ENCODE measurements around the gene SERPINA4.
"Not testable (repeated sequence)": the region's sequence is repeated elsewhere in the genome, so short reads cannot be mapped to it uniquely, and the experiment has no call there.

SERPINA4 gene

DNA sequence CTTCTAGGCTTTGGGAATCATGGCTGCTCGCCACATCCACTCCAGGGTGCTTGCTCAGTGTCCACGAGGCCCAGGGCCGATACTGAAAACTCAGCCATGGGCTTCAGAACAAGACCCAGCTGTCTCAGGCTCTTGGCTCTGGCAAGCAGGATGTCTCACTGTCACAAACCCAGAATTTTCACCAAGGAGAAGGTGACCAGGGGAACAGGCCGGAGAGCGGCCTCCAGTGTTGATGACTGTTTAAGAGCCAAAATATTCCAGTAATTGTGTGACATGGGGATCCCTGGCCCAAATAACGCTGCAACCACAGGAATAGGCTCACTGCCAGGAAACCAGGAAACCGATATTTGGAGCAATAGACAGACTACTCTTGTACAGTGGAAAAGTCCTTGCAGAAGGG lies 10.2 kb downstream of the SERPINA4 start:
- Histone ChIP-seq H3K9me3 (ENCODE audit: insufficient read depth, low read depth, low read length) (no peaks in the 10 kb centered on the region), H3K4me1 (ENCODE audit: insufficient read depth, low read length) (no peaks in the 10 kb centered on the region), H3K9ac (ENCODE audit: low read depth, low read length) (no peak overlapping the region), H3K36me3 (ENCODE audit: insufficient read depth, low read length) (no peaks in the 10 kb centered on the region), H3K27ac (ENCODE audit: low read depth, low read length) (no peak overlapping the region), H3K27me3 (ENCODE audit: insufficient read depth, low read length) (no peaks in the 10 kb centered on the region), H3K4me3 (ENCODE audit: low read length) (no peak overlapping the region)
- 81% methylated on average over 7 of the region's 7 CpGs for WGBS

DNA sequence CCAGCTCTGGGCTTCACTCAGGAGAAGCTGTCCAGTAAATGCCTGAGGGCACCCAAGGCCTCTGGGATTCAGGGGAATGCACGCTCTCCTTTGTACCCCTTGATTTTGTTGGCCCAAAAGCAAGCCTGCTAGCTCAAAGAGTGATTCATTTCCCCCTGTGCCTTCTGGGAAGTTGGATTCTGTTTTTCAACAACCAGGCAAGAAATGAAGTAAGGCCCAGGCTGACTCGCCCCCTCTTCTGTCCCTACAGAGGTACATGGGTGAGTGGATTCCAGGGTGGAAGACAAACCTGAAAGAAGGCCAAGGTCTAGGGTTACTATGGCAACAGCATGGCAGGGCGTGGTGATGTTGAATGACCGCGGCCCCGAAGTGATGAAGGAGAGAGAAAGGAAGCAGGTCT lies 10.7 kb downstream of the SERPINA4 start:
- no peak overlapping the region for H3K4me3 ChIP-seq (ENCODE audit: low read length)
- H3K27ac ChIP-seq (ENCODE audit: low read depth, low read length), result no peak overlapping the region
- no peaks in the 10 kb centered on the region for H3K4me1 ChIP-seq (ENCODE audit: insufficient read depth, low read length)
- no peaks in the 10 kb centered on the region for H3K36me3 ChIP-seq (ENCODE audit: insufficient read depth, low read length)
- 94% methylated on average over 6 of the region's 6 CpGs for WGBS
- no peaks in the 10 kb centered on the region for H3K27me3 ChIP-seq (ENCODE audit: insufficient read depth, low read length)
- H3K9ac ChIP-seq (ENCODE audit: low read depth, low read length), result no peak overlapping the region
- no peaks in the 10 kb centered on the region for H3K9me3 ChIP-seq (ENCODE audit: insufficient read depth, low read depth, low read length)

DNA sequence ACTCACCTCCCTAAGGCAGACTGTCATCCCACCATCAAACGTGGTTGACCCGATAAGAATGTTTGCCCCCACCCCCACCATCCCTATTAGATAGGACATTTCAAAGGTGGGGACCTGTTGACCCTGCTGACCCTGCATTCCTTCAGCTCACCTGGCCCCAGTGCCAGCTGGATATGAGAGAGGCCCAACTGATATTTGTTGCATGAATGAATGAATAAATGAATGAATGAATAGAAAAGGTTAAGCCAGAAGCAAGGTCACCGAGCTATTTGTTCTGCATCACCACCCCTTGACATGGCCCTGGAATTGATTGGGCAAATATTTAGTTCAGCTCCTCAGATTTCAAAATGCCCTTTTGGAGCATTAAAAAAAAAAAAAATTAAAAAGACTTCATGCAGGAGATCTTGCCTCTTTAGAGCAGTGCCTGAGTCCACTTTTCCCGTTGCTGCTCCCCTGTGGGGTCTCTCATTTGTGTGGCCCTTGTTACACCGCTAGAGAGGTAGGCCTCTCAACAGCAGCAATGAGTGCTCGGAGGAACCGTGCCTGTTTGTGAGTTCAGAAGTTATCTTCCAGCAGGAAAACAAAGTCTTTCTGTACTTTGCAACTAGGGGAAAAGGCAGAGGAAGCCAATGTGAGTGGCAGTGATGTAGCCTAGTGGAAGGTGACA lies 11.5 kb downstream of the SERPINA4 start:
- 86% methylated on average over 7 of the region's 7 CpGs for whole genome bisulfite sequencing
- no peaks in the 10 kb centered on the region for H3K4me1 ChIP-seq (ENCODE audit: insufficient read depth, low read length)

DNA sequence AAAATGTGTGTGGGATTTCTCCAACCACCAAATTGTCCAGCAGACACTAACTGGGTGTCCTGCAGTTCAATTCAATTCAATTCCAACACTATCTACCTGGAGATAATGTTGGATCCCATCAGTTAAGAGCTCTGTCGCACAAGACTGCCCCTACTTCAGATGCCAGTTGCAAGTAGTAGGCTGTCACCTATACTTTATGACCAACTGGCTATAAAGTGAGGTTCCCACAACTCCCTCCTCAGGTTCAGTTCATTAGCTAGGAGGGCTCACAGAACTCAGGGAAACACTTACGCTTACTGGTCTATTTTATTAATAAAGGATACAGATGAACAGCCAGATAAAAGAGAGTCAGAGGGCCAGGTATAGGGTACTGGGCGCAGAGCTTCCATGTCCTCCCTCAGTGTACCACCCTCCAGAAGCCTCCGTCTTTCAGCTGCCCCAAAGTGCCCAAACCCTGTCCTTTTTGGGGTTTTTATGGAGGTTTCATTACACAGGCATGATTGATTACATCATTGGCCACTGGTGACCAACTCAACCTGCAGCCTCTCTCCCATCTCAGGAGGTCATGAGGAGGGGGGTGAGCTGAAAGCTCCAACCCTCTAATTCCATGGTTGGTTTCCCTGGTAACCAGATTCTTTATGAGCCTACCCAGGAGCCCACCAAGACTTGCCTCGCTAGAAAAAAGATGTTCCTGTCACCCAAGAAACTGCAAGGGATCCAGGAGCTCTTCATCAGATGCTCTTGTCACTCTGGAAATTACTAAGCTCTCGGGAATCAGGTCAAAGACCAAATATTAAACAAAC lies 12.4 kb downstream of the SERPINA4 start:
- Histone ChIP-seq H3K27ac (ENCODE audit: low read depth, low read length) (no peak overlapping the region), H3K27me3 (ENCODE audit: insufficient read depth, low read length) (no peaks in the 10 kb centered on the region), H3K36me3 (ENCODE audit: insufficient read depth, low read length) (no peaks in the 10 kb centered on the region), H3K4me1 (ENCODE audit: insufficient read depth, low read length) (no peaks in the 10 kb centered on the region), H3K9me3 (ENCODE audit: insufficient read depth, low read depth, low read length) (no peaks in the 10 kb centered on the region), H3K4me3 (ENCODE audit: low read length) (no peak overlapping the region), H3K9ac (ENCODE audit: low read depth, low read length) (no peak overlapping the region)
- 97% methylated on average over 6 of the region's 6 CpGs for WGBS

More for the DNA sequence above, 11.5 kb downstream of the SERPINA4 start:
- Histone ChIP-seq H3K27me3 (ENCODE audit: insufficient read depth, low read length) (no peaks in the 10 kb centered on the region), H3K9me3 (ENCODE audit: insufficient read depth, low read depth, low read length) (no peaks in the 10 kb centered on the region), H3K4me3 (ENCODE audit: low read length) (no peak overlapping the region), H3K27ac (ENCODE audit: low read depth, low read length) (no peak overlapping the region), H3K9ac (ENCODE audit: low read depth, low read length) (no peak overlapping the region), H3K36me3 (ENCODE audit: insufficient read depth, low read length) (no peaks in the 10 kb centered on the region)

DNA sequence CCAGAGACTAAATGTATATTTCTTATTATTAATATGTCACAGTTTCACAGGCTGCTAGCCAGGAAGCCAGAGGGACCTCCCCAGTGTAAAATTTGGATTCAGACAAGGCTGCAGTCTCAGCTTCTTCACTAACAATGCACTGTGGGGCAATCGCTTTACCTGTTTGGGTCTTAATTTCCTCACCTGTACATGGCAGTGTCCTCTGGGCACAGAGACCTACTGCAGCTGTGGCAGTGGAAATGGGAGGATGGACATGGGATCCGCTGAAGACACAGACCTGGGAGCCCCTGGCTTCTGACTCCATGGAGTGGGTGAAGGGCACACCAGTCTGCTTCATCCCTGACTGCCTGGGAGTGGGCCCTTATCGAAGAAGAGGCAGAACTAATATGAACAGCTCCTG lies 13.1 kb downstream of the SERPINA4 start:
- WGBS, result 95% methylated on average over 3 of the region's 3 CpGs
- H3K36me3 ChIP-seq (ENCODE audit: insufficient read depth, low read length), result no peaks in the 10 kb centered on the region
- H3K4me3 ChIP-seq (ENCODE audit: low read length), result no peak overlapping the region
- H3K27me3 ChIP-seq (ENCODE audit: insufficient read depth, low read length), result no peaks in the 10 kb centered on the region
- no peaks in the 10 kb centered on the region for H3K9me3 ChIP-seq (ENCODE audit: insufficient read depth, low read depth, low read length)
- H3K4me1 ChIP-seq (ENCODE audit: insufficient read depth, low read length), result no peaks in the 10 kb centered on the region
- no peak overlapping the region for H3K27ac ChIP-seq (ENCODE audit: low read depth, low read length)
- H3K9ac ChIP-seq (ENCODE audit: low read depth, low read length), result no peak overlapping the region

DNA sequence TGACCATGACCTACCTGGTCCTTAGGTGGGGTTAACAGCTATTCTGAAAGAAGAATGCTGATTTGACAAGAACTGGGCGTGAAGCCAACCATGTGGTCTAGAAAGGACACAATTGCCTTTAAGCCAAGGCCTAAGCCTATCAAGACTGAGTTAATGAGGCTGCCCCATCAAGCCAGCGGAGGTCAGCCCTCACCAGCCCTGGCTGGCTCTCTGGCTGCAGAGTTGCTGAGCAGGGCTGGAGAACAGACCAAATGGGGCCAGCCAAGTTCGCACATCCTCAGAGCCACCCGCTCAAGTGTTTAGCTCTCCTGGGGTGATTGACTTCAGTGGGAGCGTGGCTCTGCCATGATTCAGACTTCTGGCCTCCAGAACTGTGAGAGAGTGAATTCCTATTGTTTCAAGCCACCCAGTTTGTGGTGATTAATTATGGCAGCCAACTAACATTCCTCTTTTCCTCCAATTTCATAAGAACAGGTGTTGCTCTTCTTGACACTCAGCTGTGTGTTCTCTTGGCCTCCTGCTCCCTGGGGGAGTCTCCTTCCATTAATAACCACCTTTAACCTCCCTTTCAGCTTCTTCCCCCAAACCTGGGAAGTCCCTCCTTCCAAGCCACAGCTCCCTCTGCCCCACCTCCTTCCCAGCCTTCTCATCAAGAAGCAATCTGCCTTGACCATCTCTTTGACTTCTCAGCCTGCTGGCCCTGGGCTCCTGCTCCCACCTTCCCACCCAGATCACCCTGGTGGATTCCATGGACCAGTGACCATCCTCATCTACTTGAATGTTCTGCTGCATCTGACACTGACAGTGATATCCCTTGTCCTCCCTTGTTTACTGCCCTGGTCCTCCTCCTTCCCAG lies 14.7 kb downstream of the SERPINA4 start:
- H3K9ac ChIP-seq (ENCODE audit: low read depth, low read length), result no peak overlapping the region
- H3K4me1 ChIP-seq (ENCODE audit: insufficient read depth, low read length), result no peaks in the 10 kb centered on the region
- no peaks in the 10 kb centered on the region for H3K36me3 ChIP-seq (ENCODE audit: insufficient read depth, low read length)
- H3K9me3 ChIP-seq (ENCODE audit: insufficient read depth, low read depth, low read length), result no peaks in the 10 kb centered on the region
- 87% methylated on average over 5 of the region's 5 CpGs for WGBS
- no peak overlapping the region for H3K4me3 ChIP-seq (ENCODE audit: low read length)
- no peaks in the 10 kb centered on the region for H3K27me3 ChIP-seq (ENCODE audit: insufficient read depth, low read length)
- H3K27ac ChIP-seq (ENCODE audit: low read depth, low read length), result no peak overlapping the region

DNA sequence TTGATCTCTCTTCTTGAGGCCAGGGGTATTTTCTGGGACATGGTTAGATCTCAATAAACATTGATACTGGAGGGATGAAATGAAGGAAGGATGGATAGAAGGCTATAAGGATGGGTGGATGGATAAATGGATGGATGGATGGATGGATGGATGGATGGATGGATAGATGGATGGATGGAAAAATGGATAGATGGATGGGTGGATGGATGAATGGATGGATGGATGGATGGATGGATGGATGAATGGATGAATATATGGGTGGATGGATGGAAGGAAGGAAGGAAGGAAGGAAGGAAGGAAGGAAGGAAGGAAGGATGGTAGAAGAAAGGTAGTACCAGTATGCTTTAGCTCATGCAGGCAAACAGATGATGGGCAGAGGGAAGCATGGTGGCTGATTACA lies 16.2 kb downstream of the SERPINA4 start:
- not testable (repeated sequence) for H3K9ac ChIP-seq (ENCODE audit: low read depth, low read length); H3K4me3 ChIP-seq (ENCODE audit: low read length); H3K27ac ChIP-seq (ENCODE audit: low read depth, low read length); H3K27me3 ChIP-seq (ENCODE audit: insufficient read depth, low read length); H3K9me3 ChIP-seq (ENCODE audit: insufficient read depth, low read depth, low read length); H3K4me1 ChIP-seq (ENCODE audit: insufficient read depth, low read length); H3K36me3 ChIP-seq (ENCODE audit: insufficient read depth, low read length)

DNA sequence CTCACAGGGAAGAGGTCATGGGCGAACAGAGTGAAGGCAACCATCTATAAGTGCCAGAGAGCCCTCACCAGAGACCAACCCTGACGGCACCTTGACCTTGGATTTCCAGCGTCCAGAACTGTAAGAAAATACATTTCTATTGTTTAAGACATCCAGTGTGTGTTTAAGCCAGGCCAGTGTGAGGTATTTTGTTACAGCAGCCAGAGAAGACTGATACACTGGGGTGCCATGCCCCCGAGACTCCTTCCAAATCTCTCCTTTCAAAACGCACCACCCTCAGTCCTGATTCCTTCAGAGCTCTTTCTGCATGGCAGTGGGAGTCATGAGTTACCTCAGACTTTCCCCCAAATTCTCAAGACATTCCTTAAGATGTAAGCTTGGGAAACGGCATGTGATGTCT lies 17.5 kb downstream of the SERPINA4 start:
- Histone ChIP-seq H3K4me1 (ENCODE audit: insufficient read depth, low read length) (no peaks in the 10 kb centered on the region), H3K27ac (ENCODE audit: low read depth, low read length) (no peak overlapping the region), H3K4me3 (ENCODE audit: low read length) (no peak overlapping the region), H3K9ac (ENCODE audit: low read depth, low read length) (no peak overlapping the region), H3K36me3 (ENCODE audit: insufficient read depth, low read length) (no peaks in the 10 kb centered on the region), H3K27me3 (ENCODE audit: insufficient read depth, low read length) (no peaks in the 10 kb centered on the region), H3K9me3 (ENCODE audit: insufficient read depth, low read depth, low read length) (peaks cover 6% of the 10 kb centered on the region; the same call in 1 of the 2 replicates)
- WGBS, result 94% methylated on average over 6 of the region's 6 CpGs

DNA sequence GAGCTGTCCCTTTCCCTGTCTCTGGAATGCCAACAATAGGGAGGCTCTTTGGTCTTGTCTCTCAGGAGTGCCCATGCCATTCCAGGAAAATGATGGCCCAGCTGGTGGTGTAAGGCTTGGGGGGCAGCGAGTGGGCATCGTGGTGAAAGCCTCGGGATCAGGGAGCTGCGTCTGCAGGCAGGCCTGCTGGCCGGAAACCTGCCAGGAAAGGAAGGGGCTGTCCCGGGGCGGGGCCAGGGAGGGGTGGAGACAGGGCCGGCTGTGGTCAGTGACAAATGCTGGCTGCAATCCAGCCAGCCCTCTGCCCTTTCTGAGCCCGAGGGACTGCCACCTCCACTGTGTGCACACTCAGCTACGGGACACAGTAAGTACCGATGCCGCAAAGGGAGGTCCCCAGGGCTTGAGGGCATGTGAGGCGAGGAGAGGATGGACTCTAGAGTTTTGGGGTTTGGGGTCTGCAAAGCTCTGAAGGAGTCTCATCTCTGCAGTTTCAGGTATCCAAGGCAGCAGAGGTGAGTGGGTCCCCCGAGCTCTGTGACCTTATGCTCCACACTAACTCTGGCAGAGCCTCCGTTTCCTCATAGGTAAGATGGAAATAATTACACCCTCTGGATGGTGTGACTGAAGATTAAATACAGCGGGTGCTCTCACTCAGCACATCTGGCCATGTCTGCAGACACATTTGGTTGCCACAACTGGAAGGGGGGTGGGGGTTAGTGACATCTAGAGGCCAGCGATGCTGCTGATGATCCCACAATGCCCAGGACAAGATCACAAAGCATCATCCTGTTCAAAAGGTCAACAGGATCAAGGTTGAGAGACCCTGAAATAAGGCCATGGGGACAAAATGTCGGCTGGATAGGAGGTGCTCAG lies 20.1 kb downstream of the SERPINA4 start, which contains the start of gene SERPINA5:
TSS of gene SERPINA5 (plus strand) at position 300 of the 873 bp plus-strand sequence. CDS start 5,937 bp downstream, outside the sequence.
- Histone ChIP-seq H3K27me3 (ENCODE audit: insufficient read depth, low read length) (no peaks in the 10 kb centered on the region), H3K27ac (ENCODE audit: low read depth, low read length) (no peak within 1 kb of the TSS), H3K36me3 (ENCODE audit: insufficient read depth, low read length) (no peaks in the 10 kb centered on the region), H3K4me3 (ENCODE audit: low read length) (no peak within 1 kb of the TSS), H3K9ac (ENCODE audit: low read depth, low read length) (no peak within 1 kb of the TSS), H3K9me3 (ENCODE audit: insufficient read depth, low read depth, low read length) (peaks cover 10% of the 10 kb centered on the region; the same call in 1 of the 2 replicates), H3K4me1 (ENCODE audit: insufficient read depth, low read length) (no peaks in the 10 kb centered on the region)
- 79% methylated on average over 18 of the region's 18 CpGs for WGBS

DNA sequence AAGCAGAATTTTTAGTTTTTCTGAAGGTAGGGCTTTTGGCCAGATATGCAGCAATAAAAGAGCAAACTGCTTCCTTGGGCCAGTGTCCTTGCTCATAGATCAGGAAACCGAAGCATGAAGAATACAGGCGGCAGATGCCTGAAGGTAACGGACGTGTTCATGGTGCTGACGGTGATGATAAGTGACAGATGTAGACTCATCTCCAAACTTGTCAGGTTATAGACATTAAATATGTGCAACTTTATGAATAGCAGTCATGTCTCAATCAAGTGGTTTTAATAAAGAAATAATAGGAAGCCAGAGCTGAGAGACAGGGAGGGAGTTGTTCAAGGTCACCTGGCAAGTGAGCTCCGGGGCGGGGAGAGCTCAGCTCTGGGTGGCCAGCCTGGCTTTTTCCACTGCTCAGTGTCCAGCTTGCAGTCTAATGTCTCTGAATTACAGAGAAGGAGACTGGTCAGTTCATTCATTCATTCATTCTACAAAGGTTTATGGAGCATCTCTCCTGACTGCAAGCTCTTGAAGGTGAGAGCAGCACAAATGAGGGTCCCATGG lies 21.0 kb downstream of the SERPINA4 start:
- Histone ChIP-seq H3K9me3 (ENCODE audit: insufficient read depth, low read depth, low read length) (peaks cover 10% of the 10 kb centered on the region; the same call in 1 of the 2 replicates), H3K36me3 (ENCODE audit: insufficient read depth, low read length) (no peaks in the 10 kb centered on the region), H3K27ac (ENCODE audit: low read depth, low read length) (no peak overlapping the region), H3K4me3 (ENCODE audit: low read length) (no peak overlapping the region), H3K4me1 (ENCODE audit: insufficient read depth, low read length) (no peaks in the 10 kb centered on the region), H3K27me3 (ENCODE audit: insufficient read depth, low read length) (no peaks in the 10 kb centered on the region), H3K9ac (ENCODE audit: low read depth, low read length) (no peak overlapping the region)
- 95% methylated on average over 7 of the region's 7 CpGs for WGBS
